ENCODE measurements around the gene C1orf52. TPM values are rescaled to one million over a fixed set of nuclear protein-coding genes. Genes with fewer than 3 reads are reported as not detected.

Gene C1orf52
- total and polyA plus RNA-seq, 9 of the 15 experiments (the other 6 are each of a cell fraction or from before 2014, with no cell fraction given), result 17.0 to 38.5 (median 33.0) TPM

DNA sequence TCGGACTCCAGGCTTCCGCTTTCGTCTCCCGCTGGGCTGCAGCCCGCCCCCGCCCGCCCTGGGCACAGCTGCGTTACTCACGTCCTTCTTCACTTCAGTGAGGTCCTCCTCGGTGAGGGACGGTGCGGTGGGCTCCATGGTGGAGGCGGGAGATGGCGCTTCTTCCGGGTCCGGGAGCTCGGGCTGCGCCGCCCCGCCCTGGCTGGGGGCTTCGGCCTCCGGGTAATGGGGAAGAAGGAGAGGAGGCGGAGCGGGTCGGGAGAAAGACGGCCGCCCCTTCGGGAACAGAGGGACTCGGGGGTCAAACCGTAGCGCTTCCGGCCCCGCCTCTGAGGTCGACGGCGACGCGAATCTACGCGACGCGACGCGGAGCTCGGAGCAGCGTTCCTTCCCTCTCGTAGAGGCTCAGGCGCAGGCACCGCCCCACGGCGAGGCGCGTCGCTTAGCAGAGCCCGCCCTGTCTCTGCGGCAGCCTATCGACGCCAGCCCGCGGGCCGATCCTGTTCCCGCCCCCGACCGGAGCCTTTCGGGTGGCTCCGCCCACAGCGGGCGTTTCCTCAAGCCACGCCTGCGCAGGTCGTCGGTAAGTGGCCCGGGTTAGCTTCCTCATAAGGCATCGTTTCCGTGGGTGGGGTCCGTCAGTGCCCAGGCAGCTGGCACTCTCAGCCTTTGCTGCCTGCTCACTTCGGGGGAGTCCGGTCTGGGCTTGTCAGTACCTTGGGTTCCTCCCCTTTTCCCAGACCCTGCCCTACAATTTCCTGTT is 16.9 kb upstream of the C1orf52 start, which contains the start of gene BCL10 (continued):
- TF ChIP-seq, protein P1, sequence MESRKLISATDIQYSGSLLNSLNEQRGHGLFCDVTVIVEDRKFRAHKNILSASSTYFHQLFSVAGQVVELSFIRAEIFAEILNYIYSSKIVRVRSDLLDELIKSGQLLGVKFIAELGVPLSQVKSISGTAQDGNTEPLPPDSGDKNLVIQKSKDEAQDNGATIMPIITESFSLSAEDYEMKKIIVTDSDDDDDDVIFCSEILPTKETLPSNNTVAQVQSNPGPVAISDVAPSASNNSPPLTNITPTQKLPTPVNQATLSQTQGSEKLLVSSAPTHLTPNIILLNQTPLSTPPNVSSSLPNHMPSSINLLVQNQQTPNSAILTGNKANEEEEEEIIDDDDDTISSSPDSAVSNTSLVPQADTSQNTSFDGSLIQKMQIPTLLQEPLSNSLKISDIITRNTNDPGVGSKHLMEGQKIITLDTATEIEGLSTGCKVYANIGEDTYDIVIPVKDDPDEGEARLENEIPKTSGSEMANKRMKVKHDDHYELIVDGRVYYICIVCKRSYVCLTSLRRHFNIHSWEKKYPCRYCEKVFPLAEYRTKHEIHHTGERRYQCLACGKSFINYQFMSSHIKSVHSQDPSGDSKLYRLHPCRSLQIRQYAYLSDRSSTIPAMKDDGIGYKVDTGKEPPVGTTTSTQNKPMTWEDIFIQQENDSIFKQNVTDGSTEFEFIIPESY (CRISPR knock-in tag; IDR thresholded peaks at IDR 0.05), result no peak
- TF ChIP-seq, protein P2, sequence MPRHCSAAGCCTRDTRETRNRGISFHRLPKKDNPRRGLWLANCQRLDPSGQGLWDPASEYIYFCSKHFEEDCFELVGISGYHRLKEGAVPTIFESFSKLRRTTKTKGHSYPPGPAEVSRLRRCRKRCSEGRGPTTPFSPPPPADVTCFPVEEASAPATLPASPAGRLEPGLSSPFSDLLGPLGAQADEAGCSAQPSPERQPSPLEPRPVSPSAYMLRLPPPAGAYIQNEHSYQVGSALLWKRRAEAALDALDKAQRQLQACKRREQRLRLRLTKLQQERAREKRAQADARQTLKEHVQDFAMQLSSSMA (CRISPR knock-in tag; IDR thresholded peaks at IDR 0.05), result no peak
- TF ChIP-seq RBBP5 (IDR thresholded peaks at IDR 0.05; ENCODE audit: borderline replicate concordance, insufficient read depth, low read length, poor library complexity, severe bottlenecking) (peak; percentile 96), HLTF (IDR thresholded peaks at IDR 0.05) (no peak), BHLHE40 (IDR thresholded peaks at IDR 0.05; ENCODE audit: low read length) (no peak), XRCC4 (IDR thresholded peaks at IDR 0.05; ENCODE audit: extremely low read depth, insufficient read depth, insufficient read length) (no peak), MAZ (CRISPR knock-in tag; conservative IDR thresholded peaks at IDR 0.05 in 1 of 2, IDR thresholded peaks at IDR 0.05 in 1 of 2) (peak; percentile 53 to 91; a peak in 2 of 4 replicates), ATF7 (IDR thresholded peaks at IDR 0.05) (peak; percentile 70), GTF2A2 (tag; IDR thresholded peaks at IDR 0.05) (no peak), ZNF589 (CRISPR knock-in tag; IDR thresholded peaks at IDR 0.05; ENCODE audit: low read depth) (0 out of 2 replicates have a peak, but pooled peaks have one; percentile 64), NFE2L1 (tag; IDR thresholded peaks at IDR 0.05; ENCODE audit: borderline replicate concordance, low read depth) (no peak), NFRKB (IDR thresholded peaks at IDR 0.05; ENCODE audit: low read depth) (no peak), EWSR1 (IDR thresholded peaks at IDR 0.05; ENCODE audit: borderline replicate concordance, low read depth, partially characterized antibody) (no peak), FOXK2 (conservative IDR thresholded peaks at IDR 0.05 in 1 of 2, IDR thresholded peaks at IDR 0.05 in 1 of 2; ENCODE audit: low read depth in 2 of 2) (no peak; a peak in 1 of 4 replicates), NR1H2 (CRISPR knock-in tag; IDR thresholded peaks at IDR 0.05) (no peak), TAF15 (IDR thresholded peaks at IDR 0.05; ENCODE audit: low read depth, low read length) (no peak), ZNF668 (CRISPR knock-in tag; IDR thresholded peaks at IDR 0.05) (no peak), NFYB (IDR thresholded peaks at IDR 0.05; ENCODE audit: extremely low read depth, insufficient read length) (peak; percentile 19)
- TF ChIP-seq, protein P3, sequence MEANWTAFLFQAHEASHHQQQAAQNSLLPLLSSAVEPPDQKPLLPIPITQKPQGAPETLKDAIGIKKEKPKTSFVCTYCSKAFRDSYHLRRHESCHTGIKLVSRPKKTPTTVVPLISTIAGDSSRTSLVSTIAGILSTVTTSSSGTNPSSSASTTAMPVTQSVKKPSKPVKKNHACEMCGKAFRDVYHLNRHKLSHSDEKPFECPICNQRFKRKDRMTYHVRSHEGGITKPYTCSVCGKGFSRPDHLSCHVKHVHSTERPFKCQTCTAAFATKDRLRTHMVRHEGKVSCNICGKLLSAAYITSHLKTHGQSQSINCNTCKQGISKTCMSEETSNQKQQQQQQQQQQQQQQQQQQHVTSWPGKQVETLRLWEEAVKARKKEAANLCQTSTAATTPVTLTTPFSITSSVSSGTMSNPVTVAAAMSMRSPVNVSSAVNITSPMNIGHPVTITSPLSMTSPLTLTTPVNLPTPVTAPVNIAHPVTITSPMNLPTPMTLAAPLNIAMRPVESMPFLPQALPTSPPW (CRISPR knock-in tag; IDR thresholded peaks at IDR 0.05), result peak; percentile 84
